AG09309 (cell line): ENCODE data around the gene TMEM170A.
A peak's percentile ranks its signal among the peaks of the same experiment; 100 is the strongest.
"Not testable (repeated sequence)": the region's sequence is repeated elsewhere in the genome, so short reads cannot be mapped to it uniquely, and the experiment has no call there.

ENCODE experiments used
- DNase-seq: peaks from one replicate; pipeline ENCODE4 v3.0.0-alpha.2; 2010; ENCODE audit warnings: low read depth
- H3K4me3 ChIP-seq: 2 replicates; pipeline ENCODE4 v1.5.1; 2011; ENCODE audit warnings: mild to moderate bottlenecking, low read depth, low read length, moderate library complexity; ENCODE audit not compliant: control insufficient read depth
- CTCF ChIP-seq: IDR thresholded peaks from 2 replicates; pipeline ENCODE4 v1.5.1; 2011; ENCODE audit warnings: mild to moderate bottlenecking, low read depth, low read length, inconsistent platforms; ENCODE audit not compliant: insufficient read depth, control insufficient read depth; ENCODE audit errors: missing control alignments

TMEM170A gene

GRCh38 chr16:75472908-75473877 lies 8.7 kb upstream of the TMEM170A start:
- H3K4me3 ChIP-seq: no peak overlapping the region
- no peak for TF ChIP-seq CTCF
- DNase-seq: no peak

DNA sequence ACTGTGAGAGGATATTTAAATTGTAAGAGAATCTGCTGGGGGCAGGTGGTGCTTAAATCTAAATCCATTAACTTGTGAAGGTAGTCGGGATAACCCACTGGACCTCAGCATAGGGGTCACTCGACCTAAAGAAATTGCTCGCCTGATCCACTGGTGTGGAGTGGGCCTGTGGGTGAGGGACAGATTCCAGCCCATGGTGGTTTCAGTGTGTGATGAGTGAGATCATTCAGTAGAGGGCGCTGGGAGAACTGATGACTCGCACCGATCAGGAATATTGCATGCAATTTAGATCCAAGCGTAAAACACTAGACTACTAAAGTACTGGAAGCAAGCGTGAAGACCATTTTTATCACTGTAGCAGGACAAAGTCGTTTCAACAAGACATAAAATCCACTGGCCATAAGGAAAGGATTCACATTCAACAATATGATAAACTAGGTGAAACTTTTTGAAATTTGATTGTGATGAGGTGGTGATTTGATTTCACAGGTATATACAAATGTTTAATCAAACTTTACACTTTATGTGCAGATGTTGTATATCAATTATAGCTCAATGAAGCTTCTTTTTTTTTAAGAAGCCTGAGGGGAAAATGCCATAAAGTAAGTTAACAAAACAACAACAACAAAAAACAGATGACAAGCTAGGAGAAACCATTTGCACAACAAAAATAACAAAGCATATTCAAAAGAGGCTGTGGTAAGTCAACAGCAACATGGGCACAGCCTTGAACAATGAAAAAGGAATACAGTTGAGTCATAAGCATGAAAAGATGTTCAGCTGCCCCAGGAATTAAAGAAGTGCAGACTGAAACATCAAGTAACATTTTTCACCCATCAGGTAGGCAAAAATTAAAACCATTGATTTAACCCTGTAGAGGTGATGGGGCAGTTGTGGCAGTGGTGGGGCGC lies 7.5 kb upstream of the TMEM170A start:
- H3K4me3 ChIP-seq: no peak overlapping the region
- peak; percentile 20 for DNase-seq
- TF ChIP-seq CTCF: peak; percentile 83

DNA sequence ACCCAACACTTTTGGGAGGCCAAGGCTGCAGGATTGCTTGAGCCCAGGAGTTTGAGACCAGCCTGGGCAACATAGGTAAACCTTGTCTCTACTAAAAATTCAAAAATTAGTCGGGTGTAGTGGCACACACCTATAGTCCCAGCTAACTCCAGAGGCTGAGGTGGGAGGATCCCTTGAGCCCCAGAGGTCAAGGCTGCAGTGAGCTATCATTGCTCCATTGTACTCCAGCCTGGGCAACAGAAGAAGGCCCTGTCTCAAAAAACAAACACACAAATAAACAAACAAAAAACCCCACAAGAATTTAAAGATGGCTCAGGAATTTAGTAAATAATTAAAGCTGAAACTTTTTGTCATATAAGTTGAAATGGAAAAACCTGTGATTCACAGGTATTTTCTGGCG lies 2.3 kb upstream of the TMEM170A start:
- no peak for DNase-seq
- no peak for TF ChIP-seq CTCF
- H3K4me3 ChIP-seq: no peak overlapping the region

DNA sequence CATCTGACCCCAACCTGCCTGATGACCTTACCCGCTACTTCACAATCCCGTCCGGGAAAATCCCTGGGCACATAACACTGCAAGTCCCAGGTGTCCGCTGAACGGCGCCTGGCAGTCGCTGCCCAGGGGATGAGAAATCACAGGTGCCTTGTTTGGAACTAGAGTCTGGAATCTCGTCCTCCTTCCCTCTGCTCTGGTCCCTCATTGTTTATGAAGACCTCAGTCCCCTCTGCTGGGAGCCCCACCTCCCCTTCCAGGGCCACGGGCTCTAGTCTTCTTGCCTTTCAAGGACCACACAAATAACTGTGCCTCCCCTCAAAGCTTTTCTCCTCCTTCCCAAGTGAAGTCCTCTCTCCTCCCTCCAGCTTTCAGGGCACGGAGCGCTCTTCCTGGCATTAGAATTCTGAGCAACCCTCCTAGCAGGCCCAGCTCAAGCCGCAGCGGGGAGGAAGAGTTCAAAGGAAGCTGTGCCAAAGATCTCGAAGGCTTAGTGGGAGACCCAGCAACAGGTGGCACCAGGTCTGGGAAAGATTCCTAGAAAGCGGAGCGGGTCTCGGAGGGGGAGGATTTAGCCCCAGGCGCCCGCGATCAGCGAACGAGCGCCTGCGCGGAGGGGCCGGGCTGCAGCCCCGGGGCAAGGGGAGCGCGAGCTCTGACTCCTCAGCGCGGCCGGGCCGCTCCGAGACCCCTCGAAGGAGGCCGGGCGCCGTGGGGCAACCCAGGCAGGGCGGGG lies 934 bp downstream of the TMEM170A start:
- not testable (repeated sequence) for DNase-seq
- peak overlapping the region; percentile 89 for H3K4me3 ChIP-seq

- TF ChIP-seq CTCF: no peak
- DNase-seq: no peak
- H3K4me3 ChIP-seq: no peak overlapping the region
These were observed 1.7 kb downstream of the TMEM170A start for GRCh38 chr16:75462806-75463205.

- TF ChIP-seq CTCF: no peak
- no peak for DNase-seq
- H3K4me3 ChIP-seq: no peak overlapping the region
These were observed 2.9 kb downstream of the TMEM170A start for GRCh38 chr16:75461575-75461974.
